ENCODE results near the gene TXNDC2.

GRCh38 chr18:9925369-9925768 lies 39.6 kb downstream of the TXNDC2 start:
- TF ChIP-seq, protein P1, sequence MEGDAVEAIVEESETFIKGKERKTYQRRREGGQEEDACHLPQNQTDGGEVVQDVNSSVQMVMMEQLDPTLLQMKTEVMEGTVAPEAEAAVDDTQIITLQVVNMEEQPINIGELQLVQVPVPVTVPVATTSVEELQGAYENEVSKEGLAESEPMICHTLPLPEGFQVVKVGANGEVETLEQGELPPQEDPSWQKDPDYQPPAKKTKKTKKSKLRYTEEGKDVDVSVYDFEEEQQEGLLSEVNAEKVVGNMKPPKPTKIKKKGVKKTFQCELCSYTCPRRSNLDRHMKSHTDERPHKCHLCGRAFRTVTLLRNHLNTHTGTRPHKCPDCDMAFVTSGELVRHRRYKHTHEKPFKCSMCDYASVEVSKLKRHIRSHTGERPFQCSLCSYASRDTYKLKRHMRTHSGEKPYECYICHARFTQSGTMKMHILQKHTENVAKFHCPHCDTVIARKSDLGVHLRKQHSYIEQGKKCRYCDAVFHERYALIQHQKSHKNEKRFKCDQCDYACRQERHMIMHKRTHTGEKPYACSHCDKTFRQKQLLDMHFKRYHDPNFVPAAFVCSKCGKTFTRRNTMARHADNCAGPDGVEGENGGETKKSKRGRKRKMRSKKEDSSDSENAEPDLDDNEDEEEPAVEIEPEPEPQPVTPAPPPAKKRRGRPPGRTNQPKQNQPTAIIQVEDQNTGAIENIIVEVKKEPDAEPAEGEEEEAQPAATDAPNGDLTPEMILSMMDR (conservative IDR thresholded peaks at IDR 0.05 in 1 of 2, IDR thresholded peaks at IDR 0.05 in 1 of 2; ENCODE audit: low read depth in 1 of 2, low read length in 2 of 2) = no peak
- TF ChIP-seq EZH2 (IDR thresholded peaks at IDR 0.05; ENCODE audit: low read length, missing control alignments) = no peak
